Measurements from ENCODE around the gene MRPL51.
"Not testable (repeated sequence)": the region's sequence is repeated elsewhere in the genome, so short reads cannot be mapped to it uniquely, and the experiment has no call there.

Gene MRPL51

DNA sequence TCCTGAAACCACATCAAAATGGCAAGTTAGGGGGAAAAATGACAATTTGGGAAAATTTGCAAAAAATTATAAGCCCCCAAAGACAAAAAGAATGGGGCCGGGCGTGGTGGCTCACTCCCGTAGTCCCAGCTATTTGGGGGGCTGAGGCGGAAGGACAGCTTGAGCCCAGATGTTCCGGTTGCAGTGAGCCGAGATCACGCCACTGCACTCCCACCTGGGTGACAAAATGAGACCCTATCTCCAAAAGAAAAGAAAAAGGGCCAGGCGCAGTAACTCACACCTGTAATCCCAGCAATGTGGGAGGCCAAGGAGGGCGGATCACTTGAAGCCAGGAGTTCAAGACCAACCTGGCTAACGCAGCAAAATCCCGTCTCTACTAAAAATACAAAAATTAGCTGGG is 20.6 kb downstream of the MRPL51 start:
- TF ChIP-seq, protein P1, sequence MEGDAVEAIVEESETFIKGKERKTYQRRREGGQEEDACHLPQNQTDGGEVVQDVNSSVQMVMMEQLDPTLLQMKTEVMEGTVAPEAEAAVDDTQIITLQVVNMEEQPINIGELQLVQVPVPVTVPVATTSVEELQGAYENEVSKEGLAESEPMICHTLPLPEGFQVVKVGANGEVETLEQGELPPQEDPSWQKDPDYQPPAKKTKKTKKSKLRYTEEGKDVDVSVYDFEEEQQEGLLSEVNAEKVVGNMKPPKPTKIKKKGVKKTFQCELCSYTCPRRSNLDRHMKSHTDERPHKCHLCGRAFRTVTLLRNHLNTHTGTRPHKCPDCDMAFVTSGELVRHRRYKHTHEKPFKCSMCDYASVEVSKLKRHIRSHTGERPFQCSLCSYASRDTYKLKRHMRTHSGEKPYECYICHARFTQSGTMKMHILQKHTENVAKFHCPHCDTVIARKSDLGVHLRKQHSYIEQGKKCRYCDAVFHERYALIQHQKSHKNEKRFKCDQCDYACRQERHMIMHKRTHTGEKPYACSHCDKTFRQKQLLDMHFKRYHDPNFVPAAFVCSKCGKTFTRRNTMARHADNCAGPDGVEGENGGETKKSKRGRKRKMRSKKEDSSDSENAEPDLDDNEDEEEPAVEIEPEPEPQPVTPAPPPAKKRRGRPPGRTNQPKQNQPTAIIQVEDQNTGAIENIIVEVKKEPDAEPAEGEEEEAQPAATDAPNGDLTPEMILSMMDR (conservative IDR thresholded peaks at IDR 0.05; ENCODE audit: low read length), result no peak
- DNase-seq (ENCODE audit: low read depth), result no peak
- no peak overlapping the region for H3K4me3 ChIP-seq (ENCODE audit: low read length)

DNA sequence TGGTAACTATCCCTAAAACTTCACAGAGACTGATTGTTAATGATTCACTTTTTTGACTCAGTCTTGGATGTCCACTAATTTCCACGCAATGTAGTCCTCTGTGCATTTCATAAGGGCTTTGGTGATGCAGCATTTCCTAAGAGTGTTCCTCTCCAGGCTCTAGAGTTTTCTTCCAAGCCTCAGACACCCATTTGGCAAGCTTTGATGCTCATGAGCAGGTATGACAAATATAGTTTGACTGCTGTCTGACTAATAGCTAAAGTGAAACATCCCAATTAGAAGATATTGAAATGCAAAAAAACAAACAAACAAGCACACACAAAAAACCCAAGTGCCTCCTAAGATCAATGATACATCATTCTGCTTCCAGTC is 21.1 kb downstream of the MRPL51 start:
- TF ChIP-seq, protein P1 (conservative IDR thresholded peaks at IDR 0.05; ENCODE audit: low read length), result no peak
- DNase-seq (ENCODE audit: low read depth), result peak; percentile 43
- no peak overlapping the region for H3K4me3 ChIP-seq (ENCODE audit: low read length)

DNA sequence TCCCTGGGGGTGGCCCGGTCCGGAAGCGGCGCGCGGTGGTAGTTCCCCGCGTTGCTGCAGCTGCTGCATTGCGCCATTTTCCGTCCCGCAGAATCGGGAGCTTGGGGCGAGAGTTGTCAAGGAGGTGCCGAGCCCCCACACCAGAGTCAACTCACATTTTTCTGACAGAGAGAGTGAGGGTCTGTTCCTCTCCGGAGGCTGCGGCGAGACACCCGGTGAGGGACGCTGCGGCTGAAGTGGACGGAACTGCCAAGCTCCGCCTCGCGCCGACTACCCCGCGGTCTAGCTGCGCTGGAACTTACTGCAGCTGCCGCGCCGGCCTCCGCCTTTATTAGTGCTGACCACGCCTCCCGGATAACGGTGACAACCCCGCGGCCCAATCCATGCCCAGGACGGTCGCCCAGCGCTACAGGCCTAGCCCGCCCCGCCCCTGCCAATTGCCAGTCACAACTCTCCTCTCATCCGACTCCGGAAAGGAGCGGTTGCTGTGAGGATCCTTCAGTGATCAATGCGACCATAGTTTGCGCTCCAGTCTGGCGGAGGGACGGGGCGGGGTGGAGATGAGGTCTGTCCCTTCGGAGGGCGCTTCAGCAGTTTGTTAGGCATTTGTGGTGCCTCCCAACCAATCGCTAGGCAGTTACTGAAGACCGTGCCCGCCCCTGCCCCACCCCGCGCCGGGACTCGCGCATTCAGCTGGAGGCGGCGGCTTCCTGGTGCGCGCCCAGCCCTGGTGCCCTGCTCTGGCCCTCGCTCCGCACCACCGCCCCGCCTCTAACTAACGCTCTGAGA is 22.5 kb downstream of the MRPL51 start, which contains the start of gene VAMP1:
TSS of gene VAMP1 (minus strand) at position 303 of the 789 bp plus-strand sequence. CDS start at position 157, 146 bp downstream.
- TF ChIP-seq, protein P1 (conservative IDR thresholded peaks at IDR 0.05; ENCODE audit: low read length), result no peak
- DNase-seq (ENCODE audit: low read depth), result peak; percentile 97
- peak within 1 kb of the TSS; percentile 88 for H3K4me3 ChIP-seq (ENCODE audit: low read length)

DNA sequence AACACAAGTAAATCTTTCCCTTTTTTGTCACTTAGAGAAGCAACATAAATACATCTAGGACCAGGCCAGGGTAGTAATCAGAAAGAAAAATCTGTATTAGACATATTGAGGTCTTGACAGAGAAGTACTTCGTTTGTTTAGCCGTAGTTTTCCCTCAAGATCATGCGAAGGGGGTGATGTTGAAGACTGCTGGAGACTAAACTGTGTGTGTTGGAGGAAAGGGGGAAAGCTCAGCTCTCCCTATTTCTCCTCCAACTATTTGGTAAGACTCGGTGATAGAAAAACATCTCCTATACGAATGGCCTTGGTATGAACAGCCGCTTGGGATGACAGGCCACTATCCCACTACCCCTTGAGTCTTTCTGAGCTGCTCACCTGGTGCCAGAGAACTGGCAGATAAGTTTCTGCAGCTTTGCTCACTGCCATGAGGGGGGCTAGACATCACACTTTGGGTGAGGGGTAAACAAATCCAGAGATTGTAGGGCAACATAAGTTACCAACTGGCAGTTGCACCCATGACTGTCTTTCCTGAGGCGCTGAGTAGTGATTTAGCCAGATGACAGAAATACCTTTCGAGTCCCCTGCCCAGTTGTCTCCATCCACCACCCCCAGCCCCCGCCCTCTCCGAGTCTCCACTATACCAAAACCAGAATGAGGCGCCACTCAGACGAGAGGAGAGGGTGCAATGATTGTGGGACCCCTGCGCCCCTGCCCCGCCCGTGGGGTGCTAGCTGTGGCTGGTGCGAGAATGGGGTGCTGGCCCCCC is 23.3 kb downstream of the MRPL51 start:
- no peak for DNase-seq (ENCODE audit: low read depth)
- TF ChIP-seq, protein P1 (conservative IDR thresholded peaks at IDR 0.05; ENCODE audit: low read length), result no peak
- H3K4me3 ChIP-seq (ENCODE audit: low read length), result peak overlapping the region; percentile 88

GRCh38 chr12:6469092-6469491 is 24.0 kb downstream of the MRPL51 start:
- DNase-seq (ENCODE audit: low read depth), result no peak
- TF ChIP-seq, protein P1 (conservative IDR thresholded peaks at IDR 0.05; ENCODE audit: low read length), result no peak
- H3K4me3 ChIP-seq (ENCODE audit: low read length), result peak overlapping the region; percentile 88

DNA sequence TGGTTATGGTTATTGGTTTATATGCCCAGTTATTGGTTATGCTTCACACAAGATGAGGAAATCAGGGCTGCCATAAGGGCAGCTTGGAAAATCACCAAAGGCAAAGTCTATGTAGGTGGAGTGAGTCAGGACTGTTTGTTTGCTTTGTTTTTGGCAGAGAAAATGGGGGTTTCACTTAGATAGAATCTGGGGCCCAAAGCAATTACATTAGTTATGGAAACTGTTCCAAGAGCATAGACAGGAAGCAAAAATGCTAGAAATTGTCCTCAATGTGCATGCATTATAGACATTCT is 24.8 kb downstream of the MRPL51 start:
- no peak overlapping the region for H3K4me3 ChIP-seq (ENCODE audit: low read length)
- no peak for DNase-seq (ENCODE audit: low read depth)
- TF ChIP-seq, protein P1 (conservative IDR thresholded peaks at IDR 0.05; ENCODE audit: low read length), result no peak

DNA sequence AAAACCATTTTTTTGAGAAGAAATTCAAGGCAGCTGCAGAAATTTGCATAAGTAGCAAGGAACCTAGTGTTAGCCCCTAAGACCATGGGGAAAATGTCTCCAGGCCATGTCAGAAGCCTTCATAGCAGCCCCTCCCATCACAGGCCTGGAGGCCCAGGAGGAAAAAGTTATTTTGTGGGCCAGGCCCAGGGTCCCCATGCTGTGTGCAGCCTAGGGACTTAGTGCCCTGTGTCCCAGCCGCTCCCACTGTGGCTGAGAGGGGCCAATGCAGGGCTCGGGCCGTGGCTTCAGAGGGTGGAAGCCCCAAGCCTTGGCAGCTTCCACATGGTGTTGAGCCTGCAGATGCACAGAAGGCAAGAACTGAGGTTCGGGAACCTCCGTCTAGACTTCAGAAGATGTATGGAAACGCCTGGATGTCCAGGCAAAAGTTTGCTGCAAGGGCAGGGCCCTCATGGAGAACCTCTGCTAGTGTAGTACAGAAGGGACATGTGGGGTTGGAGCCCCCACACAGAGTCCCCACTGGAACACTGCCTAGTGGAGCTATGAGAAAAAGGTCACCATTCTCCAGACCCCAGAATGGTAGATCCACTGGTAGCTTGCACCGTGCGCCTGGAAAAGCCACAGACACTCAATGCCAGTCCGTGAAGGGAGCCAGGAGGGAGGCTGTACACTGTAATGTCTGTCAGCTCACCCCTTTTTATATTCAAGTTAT is 25.3 kb downstream of the MRPL51 start:
- not testable (repeated sequence) for H3K4me3 ChIP-seq (ENCODE audit: low read length); DNase-seq (ENCODE audit: low read depth)

DNA sequence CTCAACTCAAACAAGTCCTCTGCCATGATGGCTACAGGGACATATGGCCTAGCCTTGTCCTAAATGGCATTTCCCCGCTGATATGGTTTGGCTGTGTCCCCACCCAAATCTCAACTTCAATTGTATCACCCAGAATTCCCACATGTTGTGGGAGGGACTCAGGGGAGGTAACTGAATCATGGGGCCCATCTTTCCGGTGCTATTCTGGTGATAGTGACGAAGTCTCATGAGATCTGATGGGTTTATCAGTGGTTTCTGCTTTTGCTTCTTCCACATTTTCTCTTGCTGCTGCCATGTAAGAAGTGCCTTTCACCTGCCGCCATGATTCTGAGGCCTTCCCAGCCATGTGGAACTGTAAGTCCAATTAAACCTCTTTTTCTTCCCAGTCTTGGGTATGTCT is 26.3 kb downstream of the MRPL51 start:
- H3K4me3 ChIP-seq (ENCODE audit: low read length); DNase-seq (ENCODE audit: low read depth): not testable (repeated sequence)
